HG03060 (cell line): Measurements from ENCODE around the gene MRPS11.
"Not testable (repeated sequence)": the region's sequence is repeated elsewhere in the genome, so short reads cannot be mapped to it uniquely, and the experiment has no call there.

Experiments
- ATAC-seq: cut with Tn5 transposase; IDR thresholded peaks from one replicate; pipeline ENCODE4 v1.9.1; 2021; ENCODE audit warnings: low read depth, moderate number of reproducible peaks; ENCODE audit not compliant: unreplicated experiment

Gene MRPS11

GRCh38 chr15:88467073-88467934 is at the start of gene MRPS11, which contains the start of gene MRPL46:
Gene MRPS11, plus strand, starts transcription at chr15:88467708. Its CDS starts 10 bp downstream, at chr15:88467718.
Gene MRPL46, minus strand, starts transcription at chr15:88467388. Its CDS starts 11 bp downstream, at chr15:88467377.
- peak; percentile 68 for ATAC-seq

- ATAC-seq: no peak
Observed at GRCh38 chr15:88419830-88420229, 47.7 kb upstream of the MRPS11 start.

GRCh38 chr15:88423331-88423730 is 44.2 kb upstream of the MRPS11 start:
- no peak for ATAC-seq

- ATAC-seq: no peak
Observed at GRCh38 chr15:88426304-88426703, 41.2 kb upstream of the MRPS11 start.

GRCh38 chr15:88428053-88428452 is 39.5 kb upstream of the MRPS11 start:
- no peak for ATAC-seq

- no peak for ATAC-seq
Observed at GRCh38 chr15:88428805-88429605, 38.5 kb upstream of the MRPS11 start.

- ATAC-seq: no peak
Observed at GRCh38 chr15:88430051-88430450, 37.5 kb upstream of the MRPS11 start.

GRCh38 chr15:88431441-88431840 is 36.1 kb upstream of the MRPS11 start:
- ATAC-seq: no peak

- no peak for ATAC-seq
Observed at GRCh38 chr15:88433046-88433685, 34.3 kb upstream of the MRPS11 start.

- not testable (repeated sequence) for ATAC-seq
Observed at GRCh38 chr15:88434106-88434505, 33.4 kb upstream of the MRPS11 start.

- ATAC-seq: no peak
Observed at GRCh38 chr15:88438181-88438580, 29.3 kb upstream of the MRPS11 start.

GRCh38 chr15:88440021-88440420 is 27.5 kb upstream of the MRPS11 start:
- no peak for ATAC-seq

- no peak for ATAC-seq
Observed at GRCh38 chr15:88441076-88441730, 26.3 kb upstream of the MRPS11 start.

- ATAC-seq: no peak
Observed at GRCh38 chr15:88447206-88447605, 20.3 kb upstream of the MRPS11 start.

- no peak for ATAC-seq
Observed at GRCh38 chr15:88447741-88448140, 19.8 kb upstream of the MRPS11 start.

GRCh38 chr15:88448991-88449461 is 18.5 kb upstream of the MRPS11 start:
- ATAC-seq: no peak

GRCh38 chr15:88449581-88449980 is 17.9 kb upstream of the MRPS11 start:
- ATAC-seq: no peak

- no peak for ATAC-seq
Observed at GRCh38 chr15:88450125-88450798, 17.2 kb upstream of the MRPS11 start.

GRCh38 chr15:88453651-88454050 is 13.9 kb upstream of the MRPS11 start:
- ATAC-seq: no peak

- ATAC-seq: no peak
Observed at GRCh38 chr15:88454236-88454635, 13.3 kb upstream of the MRPS11 start.
